Psoas muscle (tissue), 8 donors: ENCODE data around the gene HOXB4. TPM values are rescaled to one million over a fixed set of nuclear protein-coding genes. Genes with fewer than 3 reads are reported as not detected.

Experiments used
- ATAC-seq, 4 donors: fragments of 200-7000 bp; cut with Tn5 transposase; one replicate each; pipeline ENCODE4 v1.9.1; 2020; ENCODE audit warnings: moderate library complexity in 3 of 4, mild to moderate bottlenecking in 2 of 4
- DNase-seq, 2 donors: peaks; one replicate each; pipeline ENCODE4 v3.0.0-alpha.2; 2020
- H3K27ac ChIP-seq: fragments of 200-600 bp; one replicate; pipeline ENCODE4 v1.8.0; 2022
- H3K27me3 ChIP-seq, 3 donors: fragments of 200-600 bp in 1 of 3; one replicate each; pipeline versions ENCODE4 v1.6.1 to v1.8.0; 2013 to 2022; ENCODE audit warnings: low read length in 2 of 3, mild to moderate bottlenecking in 2 of 3, moderate library complexity in 1 of 3; ENCODE audit not compliant: insufficient read depth in 3 of 3
- H3K36me3 ChIP-seq, 2 donors: fragments of 200-600 bp in 1 of 2; one replicate each; pipeline versions ENCODE4 v1.6.1 to v1.8.0; 2013 to 2022; ENCODE audit warnings: low read depth in 1 of 2, mild to moderate bottlenecking in 1 of 2, moderate library complexity in 1 of 2; ENCODE audit not compliant: insufficient read depth in 1 of 2
- H3K4me1 ChIP-seq: fragments of 200-600 bp; one replicate; pipeline ENCODE4 v1.8.0; 2022
- H3K4me3 ChIP-seq: fragments of 200-600 bp; one replicate; pipeline ENCODE4 v1.8.0; 2022; ENCODE audit warnings: mild to moderate bottlenecking
- H3K9me3 ChIP-seq: fragments of 200-600 bp; one replicate; pipeline ENCODE4 v1.8.0; 2022
- CTCF ChIP-seq: fragments of 200-600 bp; IDR thresholded peaks from one replicate; pipeline ENCODE4 v1.8.0; 2022; ENCODE audit warnings: antibody characterized with exemption
- WGBS, 3 donors: extraction: QIAGEN DNeasy Blood & Tissue Kit; methylation state at CpG; one replicate each; pipeline versions ENCODE4 v1.1.6 to v1.1.7; 2013; 5-methylcytosine and 5-hydroxymethylcytosine counted together
- intact Hi-C, 2 donors: fragments of 100-400 bp; cut with DNase I; formaldehyde crosslinking; loops; one replicate each; pipeline versions ENCODE4 v1.11.0 to v1.14.2; 2022
- polyA plus RNA-seq, 3 donors: library from polyadenylated mRNA; stranded (reverse); fragments of 200-250 nt; gene quantifications; one replicate each; pipeline ENCODE4 v1.2.3, GENCODE V29; 2013
- total RNA-seq, 4 donors: library from RNA; stranded (reverse); fragmentation: NEBNext Ultra II Directional in 2 of 4; extraction: Animal tissue kit (Norgen Biotek cat#: 25700) in 2 of 4; gene quantifications; one replicate each; pipeline versions ENCODE4 v1.2.1 to v1.2.4, GENCODE V29; 2021 to 2023
- donor health status: healthy with polysubstance abuse.
- donor health status: DM: no; HTN: no; CAD: no; lungs with moderate emphysema.
- donor health status: Bipolar disorder and iron deficiency.
- donor health status: healthy.
- donor health status: DM: yes; HTN: yes; CAD: no.
- donor health status: DM: no; HTN: no; CAD: no.
- donor health status: DM: no; HTN: no; CAD: no.
- donor health status: DM: yes; HTN: yes; CAD: no.

Gene HOXB4
- total and polyA plus RNA-seq, 7 donors = 0.38 to 4.0 (median 0.89) TPM

DNA sequence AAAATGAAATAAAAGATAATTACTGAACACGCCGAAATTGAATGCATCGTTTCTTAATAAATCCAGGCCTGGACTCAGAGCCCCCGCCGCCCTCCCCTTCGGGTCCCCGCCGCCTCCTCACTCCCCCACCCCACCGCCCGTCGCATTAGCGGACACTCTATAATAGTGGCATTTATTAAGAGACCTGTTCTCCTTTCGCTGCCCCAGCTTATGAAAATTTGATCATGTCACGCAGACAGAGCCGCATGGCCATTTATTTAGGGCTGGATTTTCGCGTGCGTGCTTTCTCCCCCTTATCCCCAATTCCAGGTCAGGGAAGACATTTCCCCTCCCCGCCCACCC is 27.0 kb downstream of the HOXB4 start:
- 71 to 86% (median 81%) methylated on average over 19 of the region's 19 CpGs for WGBS, 3 donors
- Histone ChIP-seq H3K4me3 (no peak overlapping the region), H3K36me3 (peaks cover 0 to 8% of the 10 kb centered on the region in 2 donors), H3K27ac (no peak overlapping the region), H3K4me1 (no peaks in the 10 kb centered on the region), H3K9me3 (no peaks in the 10 kb centered on the region), H3K27me3 (peaks cover 0 to 8% (median 2%) of the 10 kb centered on the region in 3 donors)
- intact Hi-C loops = no loop called here
- no peak for DNase-seq
- no peak for ATAC-seq
- TF ChIP-seq CTCF = no peak

DNA sequence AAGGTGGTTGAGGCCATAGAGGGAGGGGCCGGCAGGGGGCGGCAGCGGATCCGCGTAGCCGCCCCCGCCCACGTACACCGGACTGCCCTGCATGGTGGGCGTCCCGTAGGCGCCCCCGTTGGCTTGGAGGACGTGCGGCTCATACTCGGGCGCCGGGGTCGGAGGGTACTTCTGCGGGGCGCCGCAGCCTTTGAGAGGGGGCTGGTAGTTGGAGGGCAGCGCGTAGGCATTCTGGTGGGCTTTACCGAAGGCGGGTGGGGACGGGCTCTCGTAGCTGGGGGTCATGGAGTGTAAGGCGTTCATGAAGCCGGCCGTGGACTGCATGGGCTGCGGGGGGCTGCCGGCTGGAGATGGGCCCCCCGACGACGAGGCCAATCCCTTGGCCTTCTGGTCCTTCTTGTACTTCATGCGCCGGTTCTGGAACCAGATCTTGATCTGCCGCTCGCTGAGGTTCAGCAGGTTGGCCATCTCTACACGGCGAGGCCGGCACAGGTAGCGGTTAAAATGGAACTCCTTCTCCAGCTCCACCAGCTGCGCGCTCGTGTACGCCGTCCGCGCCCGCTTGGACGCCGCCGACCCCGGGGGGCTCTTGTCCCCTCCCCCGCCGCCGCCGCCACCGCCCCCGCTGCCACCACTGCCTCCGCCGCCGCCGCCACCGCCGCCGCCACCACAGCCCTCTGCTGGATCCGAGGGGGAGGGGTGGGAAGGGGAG is 27.5 kb downstream of the HOXB4 start:
- Histone ChIP-seq H3K9me3 (no peaks in the 10 kb centered on the region), H3K27ac (no peak overlapping the region), H3K4me1 (peaks cover 2% of the 10 kb centered on the region), H3K36me3 (peaks cover 0 to 8% of the 10 kb centered on the region in 2 donors), H3K4me3 (no peak overlapping the region), H3K27me3 (peaks cover 0 to 8% (median 2%) of the 10 kb centered on the region in 3 donors)
- WGBS, 3 donors = 61 to 62% (median 61%) methylated on average over 56 to 70 of the region's 70 CpGs
- DNase-seq = no peak
- no peak for ATAC-seq
- intact Hi-C loops = no loop called here
- TF ChIP-seq CTCF = no peak

DNA sequence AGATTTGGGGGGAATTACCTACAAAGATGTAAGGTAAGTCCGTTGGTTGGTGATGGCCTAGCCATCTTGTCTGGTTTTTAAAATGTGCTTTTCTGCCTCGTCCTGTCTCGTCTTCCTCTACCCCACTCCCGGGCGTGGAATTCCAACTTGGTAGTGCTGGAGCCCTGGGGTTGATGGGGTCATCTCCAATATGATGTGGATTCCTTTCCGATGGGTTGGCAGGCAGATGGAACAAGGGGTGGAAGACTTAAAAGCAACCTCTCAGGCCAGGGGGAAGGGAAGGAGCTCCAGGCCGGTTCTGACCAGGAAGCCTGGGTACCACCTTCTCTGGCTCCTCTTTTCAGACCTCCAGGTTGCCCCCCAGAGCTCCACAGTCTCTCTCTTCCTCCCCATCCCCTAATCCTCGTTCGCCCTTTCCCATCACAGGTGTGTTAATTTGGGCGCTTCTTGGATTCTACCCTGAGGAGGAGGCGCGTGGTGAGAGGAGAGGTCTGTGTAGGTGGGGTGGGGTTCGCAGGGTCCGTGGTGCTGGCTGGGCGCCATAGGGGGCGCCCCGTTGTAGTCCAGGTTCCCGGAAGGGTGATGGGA is 28.1 kb downstream of the HOXB4 start:
- Histone ChIP-seq H3K27ac (no peak overlapping the region), H3K27me3 (peaks cover 0 to 5% (median 2%) of the 10 kb centered on the region in 3 donors), H3K4me3 (no peak overlapping the region), H3K9me3 (no peaks in the 10 kb centered on the region), H3K36me3 (peaks cover 0 to 8% of the 10 kb centered on the region in 2 donors), H3K4me1 (peaks cover 5% of the 10 kb centered on the region)
- intact Hi-C loops = no loop called here
- DNase-seq (no peak), ATAC-seq (no peak)
- no peak for TF ChIP-seq CTCF
- 78 to 80% (median 78%) methylated on average over 18 of the region's 18 CpGs for WGBS, 3 donors

- no peak for DNase-seq
- H3K27me3 ChIP-seq = peaks cover 0 to 5% (median 2%) of the 10 kb centered on the region in 3 donors
- H3K9me3 ChIP-seq = no peaks in the 10 kb centered on the region
Observed at GRCh38 chr17:48549281-48549630, 28.9 kb downstream of the HOXB4 start.

More at GRCh38 chr17:48549281-48549630, 28.9 kb downstream of the HOXB4 start:
- 85 to 90% (median 85%) methylated on average over 3 of the region's 3 CpGs for WGBS, 3 donors
- no peak for ATAC-seq
- Histone ChIP-seq H3K27ac (no peak overlapping the region), H3K36me3 (peaks cover 0 to 8% of the 10 kb centered on the region in 2 donors), H3K4me1 (peaks cover 5% of the 10 kb centered on the region), H3K4me3 (no peak overlapping the region)
- TF ChIP-seq CTCF = no peak
- intact Hi-C loops = no loop called here
